GM12875 (cell line): ENCODE data around the gene GABARAPL2.

Experiments used
- H3K4me3 ChIP-seq: one replicate; pipeline ENCODE4 v1.5.1; 2011; ENCODE audit warnings: low read depth, low read length, control low read depth
- CTCF ChIP-seq: IDR thresholded peaks from 2 replicates; pipeline ENCODE4 v1.5.1; 2011; ENCODE audit warnings: low read depth, mild to moderate bottlenecking, control low read depth, inconsistent platforms, low read length, moderate library complexity, borderline replicate concordance; ENCODE audit not compliant: insufficient read depth

The GABARAPL2 gene

GRCh38 chr16:75593825-75594820 lies 27.9 kb downstream of the GABARAPL2 start:
- no peak for TF ChIP-seq CTCF
- no peak overlapping the region for H3K4me3 ChIP-seq

- no peak overlapping the region for H3K4me3 ChIP-seq
- TF ChIP-seq CTCF = no peak
Measured at GRCh38 chr16:75599452-75600277, 33.5 kb downstream of the GABARAPL2 start.

GRCh38 chr16:75603241-75603640 lies 37.1 kb downstream of the GABARAPL2 start:
- TF ChIP-seq CTCF = no peak
- no peak overlapping the region for H3K4me3 ChIP-seq

- no peak overlapping the region for H3K4me3 ChIP-seq
- no peak for TF ChIP-seq CTCF
Measured at GRCh38 chr16:75606507-75606906, 40.3 kb downstream of the GABARAPL2 start.

- no peak for TF ChIP-seq CTCF
Measured at GRCh38 chr16:75614066-75614897, 48.1 kb downstream of the GABARAPL2 start.

GRCh38 chr16:75615619-75616018 lies 49.4 kb downstream of the GABARAPL2 start:
- no peak overlapping the region for H3K4me3 ChIP-seq
- no peak for TF ChIP-seq CTCF

More at GRCh38 chr16:75614066-75614897, 48.1 kb downstream of the GABARAPL2 start:
- H3K4me3 ChIP-seq = no peak overlapping the region
